Erythroblast (primary cell): ENCODE measurements around the gene ZNF865.

ENCODE experiments used
- GATA1 ChIP-seq: IDR thresholded peaks from 2 replicates; pipeline ENCODE4 v1.6.1; 2011; ENCODE audit warnings: low read depth, mild to moderate bottlenecking, control low read depth, low read length, moderate library complexity
- POLR2A ChIP-seq: IDR thresholded peaks from 2 replicates; pipeline ENCODE4 v1.6.1; 2011; ENCODE audit warnings: mild to moderate bottlenecking, low read length

- TF ChIP-seq POLR2A (no peak), GATA1 (no peak)
These were observed 20.6 kb upstream of the ZNF865 start for GRCh38 chr19:55584871-55585270.
